Activated CD4-positive, alpha-beta T cell treated with anti-CD3 and anti-CD28 coated beads, Interleukin-2, amount 50 U/mL, for 16 hours (primary cell): ENCODE measurements around the gene ZC2HC1C.
"Not testable (repeated sequence)": the region's sequence is repeated elsewhere in the genome, so short reads cannot be mapped to it uniquely, and the experiment has no call there.

Experiments used
- DNase-seq: peaks from one replicate; pipeline ENCODE4 v3.0.0-alpha.2; 2020

The ZC2HC1C gene

DNA sequence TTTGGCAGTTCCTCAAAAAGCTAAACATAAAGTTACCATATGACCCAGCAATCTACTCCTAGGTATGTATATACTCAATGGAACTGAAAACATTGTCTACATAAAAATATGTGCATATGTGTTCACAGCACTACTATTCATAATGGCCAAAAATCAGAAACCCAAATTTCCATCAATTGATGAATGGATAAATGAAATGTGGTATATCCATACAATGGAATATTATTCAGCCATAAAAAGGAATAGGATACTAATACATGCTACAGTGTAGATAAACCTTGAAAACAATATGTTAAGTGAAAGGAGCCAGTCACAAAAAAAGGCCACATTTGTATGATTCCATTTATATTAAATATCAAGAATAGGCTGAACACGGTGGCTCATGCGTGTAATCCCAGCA, 9.0 kb upstream of the ZC2HC1C start:
- no peak for DNase-seq

DNA sequence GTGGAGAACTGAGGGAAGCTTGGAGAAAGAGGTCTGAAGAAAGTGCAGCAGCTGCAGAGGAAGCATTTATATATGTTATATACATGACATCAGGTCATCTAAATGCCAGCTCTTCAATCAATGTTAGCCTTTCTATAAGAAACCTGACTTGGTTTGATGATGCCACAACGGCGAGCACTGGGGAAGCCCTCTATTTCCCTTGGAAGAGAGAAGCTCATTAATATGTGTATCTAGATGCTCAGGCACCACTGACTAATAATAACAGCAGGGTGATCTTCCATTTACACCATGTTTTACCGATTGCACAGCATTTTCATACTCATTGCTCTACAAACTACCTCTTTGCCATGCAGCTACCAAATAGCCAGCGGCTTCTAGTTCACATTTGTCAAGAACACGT, 6.4 kb upstream of the ZC2HC1C start:
- no peak for DNase-seq

DNA sequence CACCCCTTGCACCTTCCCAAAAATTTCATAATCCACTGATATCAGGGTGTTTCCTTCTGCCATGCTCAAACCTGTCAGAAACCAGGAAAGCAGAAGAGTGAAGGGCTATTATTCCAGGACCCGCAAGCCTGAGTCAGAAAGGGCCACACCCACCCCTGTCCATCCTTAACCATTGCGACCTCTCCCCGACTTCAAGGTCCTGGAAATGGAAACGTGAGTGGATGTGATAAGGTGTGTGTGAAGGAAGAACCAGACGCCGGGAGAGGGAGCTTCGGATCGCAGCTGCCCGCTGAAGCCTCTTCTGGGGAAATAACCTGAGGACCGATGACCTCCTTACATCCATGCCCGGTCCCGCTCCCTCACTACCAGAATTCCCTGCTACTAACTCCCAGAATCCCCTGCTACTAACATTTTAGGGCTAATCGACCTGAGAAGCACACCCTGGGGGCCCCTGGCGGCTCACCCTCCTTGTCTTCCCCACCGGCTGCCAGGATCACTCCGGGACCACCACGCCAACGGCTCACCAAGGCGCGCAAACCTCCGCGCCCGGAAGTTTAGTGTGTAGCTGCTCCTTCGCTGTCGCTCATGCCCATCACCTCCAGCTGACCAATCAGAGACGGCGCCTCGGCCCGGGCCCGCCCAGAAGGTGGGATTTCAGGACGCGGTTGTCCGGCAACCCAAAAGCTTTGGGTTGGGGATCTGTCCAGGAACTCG, 5.8 kb upstream of the ZC2HC1C start, which contains the start of gene ACYP1:
ACYP1 (minus strand) TSS at position 534 of the 714 bp plus-strand sequence; CDS start at position 63, 471 bp downstream.
- peak; percentile 96 for DNase-seq

DNA sequence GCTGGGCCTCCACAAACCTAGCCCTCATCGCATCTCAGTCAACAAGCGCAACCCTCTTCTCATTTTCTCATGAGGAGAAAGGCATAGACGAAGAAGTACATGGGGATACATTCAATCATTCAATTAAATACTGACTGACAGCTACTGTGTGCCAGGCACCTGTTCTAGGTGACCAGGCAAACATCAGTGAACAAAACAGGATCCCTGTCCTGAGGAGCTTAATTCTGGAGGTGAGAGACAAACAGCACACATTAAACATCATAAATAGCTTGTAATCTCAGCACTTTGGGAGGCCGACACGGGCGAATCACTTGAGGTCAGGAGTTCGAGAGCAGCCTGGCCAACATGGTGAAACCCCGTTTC, 5.3 kb upstream of the ZC2HC1C start:
- DNase-seq, result no peak

DNA sequence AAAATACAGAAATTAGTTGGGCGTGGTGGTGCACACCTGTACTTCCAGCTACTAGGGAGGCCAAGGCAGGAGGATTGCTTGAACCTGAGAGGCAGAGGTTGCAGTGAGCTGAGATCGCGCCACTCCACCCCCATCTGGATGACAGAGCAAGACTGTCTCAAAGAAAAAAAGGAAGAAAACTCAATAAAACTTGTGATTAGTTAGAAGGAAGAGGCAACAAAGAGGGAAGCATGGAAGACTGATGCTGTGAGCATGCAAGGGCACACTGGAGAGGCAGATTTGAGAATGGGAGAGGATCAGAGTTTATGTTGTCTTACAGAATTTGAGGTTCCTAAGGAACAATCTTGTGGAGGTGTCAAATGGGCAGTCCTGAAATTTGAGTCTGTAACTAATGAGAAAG, 2.8 kb upstream of the ZC2HC1C start:
- no peak for DNase-seq

DNA sequence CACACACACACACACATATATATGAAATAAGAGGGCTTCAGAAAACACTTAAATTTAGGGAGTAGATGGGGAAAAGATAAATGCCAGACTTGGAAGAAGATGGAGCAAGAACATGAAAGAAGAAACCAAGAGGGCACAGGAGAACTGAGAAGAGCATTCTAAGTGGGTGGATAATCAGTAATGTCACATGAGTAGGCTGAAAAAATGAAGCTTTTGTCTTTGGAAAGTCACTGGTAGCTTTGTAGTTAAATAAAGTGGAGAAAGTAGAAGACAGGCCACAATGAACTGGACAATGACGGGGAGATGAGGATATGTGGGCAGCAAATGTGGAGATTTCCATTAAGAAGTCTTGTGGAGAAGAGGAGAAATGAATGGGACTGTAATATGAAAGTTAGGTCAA, 2.2 kb upstream of the ZC2HC1C start:
- DNase-seq, result no peak

DNA sequence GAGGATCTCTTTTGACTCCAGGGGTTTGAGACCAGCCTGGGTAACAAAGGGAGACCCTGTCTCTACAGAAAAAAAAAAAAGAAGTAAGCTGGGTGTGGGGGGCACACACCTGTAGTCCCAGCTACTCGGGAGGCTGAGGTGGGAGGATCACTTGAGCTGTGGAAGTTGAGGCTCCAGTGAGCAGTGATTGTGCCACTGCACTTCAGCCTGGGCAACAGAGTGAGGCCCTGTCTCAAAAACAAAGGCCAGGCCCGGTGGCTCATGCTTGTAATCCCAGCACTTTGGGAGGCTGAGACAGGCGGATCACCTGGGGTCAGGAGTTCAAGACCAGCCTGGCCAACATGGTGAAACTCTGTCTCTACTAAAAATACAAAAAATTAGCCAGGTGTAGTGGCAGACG, 1.7 kb upstream of the ZC2HC1C start:
- not testable (repeated sequence) for DNase-seq

DNA sequence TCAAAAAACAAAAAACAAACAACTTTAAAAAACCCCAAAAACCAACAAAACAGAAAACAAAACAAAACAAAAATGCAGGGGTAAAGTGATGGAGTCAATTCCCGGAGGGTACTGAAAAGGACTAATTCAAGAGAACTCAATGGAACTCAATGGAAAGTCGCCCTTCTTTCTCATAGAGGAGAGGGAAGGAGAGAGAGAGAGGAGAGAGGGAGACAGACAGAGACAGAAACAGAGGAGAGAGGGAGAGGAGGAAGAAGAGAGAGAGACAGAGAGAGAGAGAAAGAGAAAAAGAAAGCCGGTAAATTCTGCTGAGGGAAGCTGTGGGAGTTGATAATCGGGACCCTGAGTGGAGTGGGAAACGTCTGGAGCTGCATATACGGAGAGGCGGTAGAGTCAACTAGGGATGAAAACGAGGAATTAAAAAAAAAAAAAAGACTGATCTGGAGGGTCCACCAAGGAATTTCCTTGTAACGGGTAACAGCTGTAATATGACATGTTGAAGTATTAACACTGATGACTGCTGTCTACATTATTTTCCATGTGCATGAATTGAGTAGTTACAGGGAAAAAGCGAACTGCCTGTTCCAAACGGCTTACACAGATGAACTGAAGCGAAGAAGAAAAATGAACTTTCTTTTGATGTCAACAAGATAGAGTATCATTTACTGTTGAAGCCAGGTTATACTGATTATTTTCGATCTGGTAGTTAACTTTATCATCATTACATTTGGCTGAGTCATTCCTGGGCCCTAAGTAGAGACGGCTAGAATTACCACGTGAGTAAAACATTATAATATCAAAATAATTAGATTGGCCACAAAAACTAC, 934 bp upstream of the ZC2HC1C start:
- DNase-seq, result no peak

DNA sequence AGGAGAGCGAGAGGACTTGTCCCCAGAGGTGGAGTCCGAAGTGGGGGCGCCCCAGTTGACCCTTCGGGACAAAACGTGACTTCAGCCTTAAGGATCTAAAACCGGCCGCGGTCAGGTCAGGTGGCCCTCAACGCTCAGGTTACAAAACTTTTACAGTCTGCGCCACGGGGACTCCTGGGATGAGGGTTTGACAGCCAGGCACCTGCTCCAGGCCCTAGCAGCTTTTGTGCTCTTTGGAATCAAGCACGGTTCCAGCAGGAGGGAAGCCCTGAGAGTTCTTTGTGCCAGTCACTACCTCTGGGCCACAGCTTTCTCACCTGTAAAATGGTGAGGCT, 337 bp downstream of the ZC2HC1C start:
- DNase-seq, result no peak

DNA sequence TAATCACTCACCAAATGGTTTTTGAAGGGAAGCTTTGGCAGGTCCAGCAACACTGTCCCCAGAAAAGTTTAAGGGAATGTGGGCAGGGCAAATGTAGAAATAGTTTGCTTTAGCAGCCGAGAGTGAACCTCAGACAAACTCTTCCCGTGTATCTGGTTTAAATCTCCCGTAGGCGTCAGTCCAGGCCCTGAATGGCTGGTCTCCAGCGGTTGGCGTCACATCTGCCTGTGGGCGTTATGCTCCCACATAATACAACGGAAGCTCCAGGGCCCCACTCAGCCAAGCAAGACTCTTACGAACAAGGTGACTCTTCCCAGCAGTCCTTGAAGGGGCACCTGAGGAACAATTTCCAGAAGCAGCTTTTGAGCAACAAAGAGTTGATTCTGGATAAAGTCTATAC, 942 bp downstream of the ZC2HC1C start:
- DNase-seq, result no peak

DNA sequence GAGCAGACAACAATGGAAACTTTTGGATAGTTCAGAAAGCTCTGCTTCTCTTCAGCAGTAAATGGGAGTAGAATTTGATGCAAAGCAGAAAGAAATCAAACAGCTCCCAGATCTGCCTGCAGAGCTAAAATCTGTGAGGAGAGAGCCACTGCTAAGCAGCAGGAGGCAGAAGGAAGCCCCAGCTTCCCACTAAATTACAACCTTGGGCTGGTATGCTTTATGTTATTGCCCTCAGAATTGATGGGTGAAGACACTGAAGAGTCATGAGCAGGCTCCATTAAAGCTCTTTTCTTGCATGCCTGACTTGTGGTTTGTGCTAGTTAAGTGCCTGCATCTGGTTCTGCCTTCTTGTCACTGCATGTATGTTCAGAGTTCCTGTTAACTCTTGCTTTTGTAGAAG, 8.4 kb downstream of the ZC2HC1C start:
- no peak for DNase-seq

DNA sequence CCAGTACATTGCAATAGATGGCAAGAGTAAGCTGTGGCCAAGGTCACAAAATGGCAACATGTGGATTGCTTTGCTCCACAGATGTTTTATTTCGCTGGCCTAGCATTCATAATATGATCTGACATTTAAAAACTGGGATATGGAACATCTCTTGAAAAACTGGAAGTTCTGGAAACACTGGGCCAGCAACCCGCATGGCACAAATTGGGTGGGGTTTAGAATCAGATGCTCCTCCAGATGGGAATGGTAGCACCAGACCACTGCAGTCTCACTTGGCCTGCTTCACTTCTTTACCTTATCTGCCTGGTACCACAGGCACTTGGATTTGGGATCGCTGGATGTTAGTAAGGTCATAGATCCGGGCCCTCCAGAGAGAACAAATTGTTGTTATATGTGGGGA, 10.1 kb downstream of the ZC2HC1C start:
- no peak for DNase-seq

DNA sequence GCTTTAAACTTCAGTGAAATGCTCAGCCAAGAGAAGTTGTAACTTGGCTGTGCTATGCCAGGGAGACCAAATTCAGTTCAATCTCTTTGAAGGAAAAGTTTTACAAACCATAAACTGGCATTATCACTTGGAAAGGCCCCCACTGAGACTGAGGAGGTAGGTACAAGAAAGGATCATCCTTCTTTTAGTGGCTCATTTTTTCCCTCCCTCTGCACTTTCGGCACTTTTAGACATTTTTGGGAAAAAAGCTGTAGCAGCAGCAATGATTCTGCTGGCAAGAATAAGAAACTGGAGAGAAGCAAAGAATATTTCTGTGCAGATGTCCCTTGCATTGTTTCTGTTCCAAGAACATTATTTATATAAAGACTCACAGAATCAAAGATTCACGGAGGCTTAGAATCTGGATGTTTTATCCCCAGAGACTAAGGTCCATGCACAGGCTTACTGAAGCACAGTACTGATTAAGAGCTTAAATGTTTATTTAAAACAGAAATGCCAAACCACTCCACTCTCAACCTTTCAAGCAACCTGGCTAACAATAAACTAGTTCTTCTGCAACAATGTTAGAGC, 12.3 kb downstream of the ZC2HC1C start:
- no peak for DNase-seq

DNA sequence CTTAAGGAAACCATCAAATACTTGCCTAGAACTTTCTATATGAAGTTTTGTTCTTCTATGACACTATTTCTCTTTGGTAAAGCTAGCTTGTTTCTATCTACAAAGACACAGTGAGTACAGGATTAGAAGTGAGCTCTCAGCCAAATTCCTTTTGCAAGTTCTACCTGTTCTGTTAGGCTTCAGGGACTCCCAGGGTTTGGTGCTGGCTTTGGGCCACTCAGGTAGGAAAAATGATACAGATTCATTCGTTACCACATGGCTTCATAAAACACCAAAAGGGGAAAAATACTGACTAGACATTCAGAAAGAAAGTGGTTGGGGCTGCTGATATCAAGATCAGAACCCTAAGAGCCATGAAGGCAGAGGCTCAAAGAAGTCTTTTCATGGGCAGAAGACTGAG, 13.8 kb downstream of the ZC2HC1C start:
- DNase-seq, result no peak

DNA sequence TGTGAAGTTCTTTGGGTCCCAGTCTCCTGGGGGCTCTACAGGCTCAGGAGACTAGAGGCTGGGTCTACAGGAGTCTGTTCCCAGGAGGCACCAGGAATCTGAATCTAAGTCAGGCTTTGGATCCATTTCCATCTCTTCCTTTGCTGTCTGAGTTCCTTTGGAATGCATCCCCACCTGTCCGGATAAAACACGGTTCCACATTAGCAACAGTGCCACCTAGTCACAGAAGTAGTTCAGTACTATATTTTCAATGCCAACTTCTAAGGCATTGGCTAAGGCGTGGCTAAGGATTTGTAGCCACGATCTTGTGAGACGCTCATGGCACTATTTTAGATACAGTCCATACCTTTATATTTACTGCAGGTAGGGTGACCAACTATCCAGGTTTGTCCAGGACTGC, 15.1 kb downstream of the ZC2HC1C start:
- no peak for DNase-seq

DNA sequence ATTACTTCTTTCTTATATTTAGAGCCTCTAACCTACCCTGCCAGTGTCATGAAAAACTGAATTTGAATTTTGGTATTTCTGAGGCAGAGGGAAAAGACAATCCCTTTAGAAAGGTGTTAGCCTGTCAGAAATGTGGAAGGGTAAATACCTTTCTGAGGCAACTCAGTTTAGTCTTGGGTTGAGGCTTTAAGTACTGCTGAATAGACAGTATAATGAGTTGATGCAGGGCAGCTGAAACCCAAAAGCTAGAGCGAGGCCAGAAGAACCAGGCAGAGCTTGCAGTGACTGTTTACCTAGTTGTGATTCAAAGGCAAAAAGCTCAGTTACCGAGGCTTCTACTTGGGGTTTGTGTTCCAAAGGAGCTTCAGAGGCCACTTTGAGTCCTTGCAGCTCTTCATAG, 18.7 kb downstream of the ZC2HC1C start:
- DNase-seq, result no peak

DNA sequence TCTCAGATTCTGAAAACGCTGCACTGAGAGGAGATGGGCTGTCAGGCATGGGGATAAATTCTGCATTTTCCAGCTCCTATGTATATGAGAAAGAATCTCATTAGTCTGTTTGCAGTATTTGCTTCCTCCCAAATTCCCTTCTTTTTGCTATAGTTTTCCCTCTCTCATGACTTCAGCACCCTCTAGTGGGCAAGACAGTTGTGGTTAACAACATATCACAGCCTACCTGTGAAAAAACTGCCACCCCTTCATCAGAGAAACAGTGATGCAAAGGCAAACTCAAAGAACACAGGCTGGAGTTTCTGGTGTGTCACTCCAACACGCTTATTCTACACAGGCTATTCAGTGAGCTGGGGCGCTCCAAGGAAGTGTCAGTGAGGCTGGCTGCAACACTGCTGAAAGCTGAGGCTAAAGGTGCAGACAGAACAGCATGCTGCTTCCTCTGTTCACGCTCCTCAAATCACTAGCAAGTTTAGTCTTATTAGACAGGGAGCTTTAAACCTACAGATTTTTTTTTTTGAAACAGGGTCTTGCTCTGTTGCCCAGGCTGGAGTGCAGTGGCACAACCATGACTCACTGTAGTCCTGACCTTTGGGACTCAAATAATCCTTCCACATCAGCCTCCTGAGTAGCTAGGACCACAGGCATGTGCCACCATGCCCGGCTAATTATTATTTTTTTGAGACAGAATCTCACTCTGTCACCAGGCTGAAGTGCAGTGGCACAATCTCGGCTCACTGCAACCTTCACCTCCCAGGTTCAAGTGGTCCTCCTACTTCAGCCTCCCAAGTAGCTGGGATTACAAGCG, 19.3 kb downstream of the ZC2HC1C start:
- DNase-seq, result peak; percentile 39

DNA sequence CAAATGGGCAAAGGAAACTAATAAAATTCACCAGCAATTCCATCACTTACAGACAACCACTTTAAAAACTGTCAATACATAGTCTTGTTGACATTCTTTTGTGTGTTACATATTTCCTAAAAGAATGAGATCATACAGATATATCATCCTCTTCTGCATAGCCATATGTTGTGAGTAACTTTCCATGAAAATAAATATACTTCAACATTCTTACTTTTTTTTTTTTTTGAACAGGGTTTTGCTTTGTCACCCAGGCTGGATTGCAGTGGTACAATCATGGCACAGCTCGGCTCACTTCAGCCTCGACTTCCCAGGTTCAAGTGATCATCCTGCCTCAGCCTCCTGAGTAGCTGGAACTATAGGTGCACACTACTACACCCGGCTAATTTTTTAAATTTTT, 20.9 kb downstream of the ZC2HC1C start:
- DNase-seq, result no peak

DNA sequence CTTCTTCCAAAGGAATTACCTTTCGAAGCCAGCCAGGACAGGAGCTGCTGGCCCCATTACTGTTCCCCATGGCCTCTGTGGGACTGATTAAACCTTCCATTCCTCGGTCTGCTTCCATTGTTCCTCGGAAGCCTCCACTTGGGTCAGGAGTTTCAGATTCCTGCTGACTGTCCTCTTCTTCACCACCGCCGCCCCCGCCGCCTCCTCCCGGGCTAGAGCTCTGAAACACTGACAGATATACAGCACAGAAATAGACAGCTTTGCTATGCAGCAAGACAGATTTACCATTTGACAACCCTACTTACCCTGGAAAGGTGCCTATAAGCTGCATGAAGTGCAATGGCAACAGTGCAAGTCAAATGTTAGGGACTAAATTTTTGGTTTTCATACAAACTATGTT, 21.8 kb downstream of the ZC2HC1C start:
- DNase-seq, result no peak

DNA sequence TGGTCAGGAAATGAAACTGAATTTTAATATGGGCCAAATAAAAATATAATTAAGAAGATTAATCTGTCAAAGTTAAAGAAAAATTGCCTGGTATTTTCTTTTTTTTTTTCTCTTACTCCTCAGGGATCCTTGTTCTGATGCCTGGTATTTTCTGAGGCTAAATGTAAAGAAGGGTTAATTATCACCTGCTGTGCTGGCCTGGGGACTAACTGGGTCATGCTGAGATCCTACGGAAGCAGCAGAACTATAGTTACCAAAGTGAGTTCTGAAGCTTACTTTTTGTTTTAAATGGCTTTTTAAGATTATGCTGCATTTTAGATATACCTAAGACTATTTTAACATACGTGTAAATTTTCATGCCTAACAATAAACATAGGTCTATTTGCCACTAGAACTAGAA, 23.3 kb downstream of the ZC2HC1C start:
- no peak for DNase-seq

DNA sequence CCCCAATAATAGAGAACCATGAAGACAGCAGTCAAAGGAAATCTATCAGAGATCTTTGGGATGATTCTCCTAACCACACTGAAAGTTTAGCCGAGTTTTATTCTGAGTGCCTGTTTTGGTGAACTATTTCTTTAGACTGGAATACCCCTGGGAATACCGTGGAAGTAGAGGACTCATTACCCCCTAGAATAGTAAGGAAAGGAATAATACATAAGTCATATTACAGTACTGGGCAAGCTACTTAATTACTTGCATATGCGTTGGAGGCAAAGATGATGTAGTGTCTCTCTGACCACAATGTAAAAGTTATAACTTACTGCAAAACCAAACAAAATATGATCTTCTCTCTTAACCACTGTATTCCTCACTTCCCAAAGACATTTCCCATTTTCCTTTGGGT, 25.5 kb downstream of the ZC2HC1C start:
- DNase-seq, result no peak

DNA sequence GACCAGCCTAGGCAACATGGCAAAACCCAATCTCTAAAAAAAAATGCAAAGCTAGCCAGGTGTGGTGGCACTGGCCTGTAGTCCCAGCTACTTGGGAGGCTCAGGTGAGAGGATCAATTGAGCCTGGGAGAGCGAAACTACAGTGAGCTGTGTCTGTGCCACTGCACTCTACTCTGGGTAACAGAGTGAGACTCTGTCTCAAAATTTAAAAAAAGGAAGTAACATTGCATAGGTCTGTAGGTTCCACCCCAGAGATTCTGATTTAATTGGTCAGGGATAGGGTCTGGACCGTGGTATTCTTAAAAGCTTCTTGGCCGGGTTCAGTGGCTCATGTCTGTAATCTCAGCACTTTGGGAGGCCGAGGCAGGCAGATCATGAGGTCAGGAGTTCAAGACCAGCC, 26.2 kb downstream of the ZC2HC1C start:
- no peak for DNase-seq

DNA sequence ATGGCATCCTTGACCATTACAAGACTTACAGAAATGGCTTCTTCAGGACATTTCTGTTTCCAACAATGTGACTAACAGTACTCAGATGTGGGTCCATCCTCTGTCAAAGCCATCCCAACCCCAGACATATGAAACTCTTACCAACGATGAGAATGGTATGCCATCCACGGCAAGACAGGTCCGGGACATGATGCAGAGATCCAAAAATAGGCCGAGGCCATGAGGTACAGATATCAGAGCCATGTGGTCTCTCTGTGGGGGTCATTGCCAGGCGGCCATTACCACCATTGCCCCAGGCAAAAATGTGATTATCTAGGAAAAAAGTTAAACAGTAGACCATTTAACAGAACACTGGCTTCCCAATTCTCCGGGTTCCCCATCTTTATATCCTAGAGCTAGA, 27.5 kb downstream of the ZC2HC1C start:
- no peak for DNase-seq

DNA sequence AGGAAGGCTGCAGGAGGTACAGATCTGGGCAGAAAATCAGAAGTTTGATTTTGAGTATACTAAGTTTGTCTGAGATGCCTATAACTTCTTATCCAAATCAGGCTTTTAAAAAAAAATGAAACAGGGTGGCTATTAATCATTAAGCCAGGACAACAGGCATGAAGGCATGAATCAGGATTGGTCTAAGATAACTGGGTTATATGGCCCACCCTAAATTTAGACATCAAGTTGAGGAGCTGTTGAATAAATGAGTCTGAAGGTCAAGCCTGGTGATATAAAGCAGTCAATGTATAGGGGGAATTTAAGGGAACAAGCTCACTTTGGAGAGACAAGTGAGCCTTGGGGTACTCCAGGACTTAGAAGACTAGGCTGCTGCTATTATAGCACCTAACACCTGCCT, 28.8 kb downstream of the ZC2HC1C start:
- DNase-seq, result no peak
